ENCODE results near the gene ZNF564. TPM values are rescaled to one million over a fixed set of nuclear protein-coding genes. Genes with fewer than 3 reads are reported as not detected.

ZNF564 gene
- 8.6 and 8.9 TPM in 2 replicates for total RNA-seq (2014; rRNA removed; shearing (Covaris generic))
- 5.8 and 7.1 TPM in 2 replicates for polyA plus RNA-seq (2016; fragmentation: Nextera tagmentation; extraction: Ambion mirVana)
- long read RNA-seq, transcript ZNF564-201 (4 exons, 2,935 nt): major isoform, 9 of 9 reads
- long read RNA-seq, partial matches to known transcripts: 0 of 9 reads
- long read RNA-seq, other reads (novel, unspliced or antisense): 0 of 9 reads

DNA sequence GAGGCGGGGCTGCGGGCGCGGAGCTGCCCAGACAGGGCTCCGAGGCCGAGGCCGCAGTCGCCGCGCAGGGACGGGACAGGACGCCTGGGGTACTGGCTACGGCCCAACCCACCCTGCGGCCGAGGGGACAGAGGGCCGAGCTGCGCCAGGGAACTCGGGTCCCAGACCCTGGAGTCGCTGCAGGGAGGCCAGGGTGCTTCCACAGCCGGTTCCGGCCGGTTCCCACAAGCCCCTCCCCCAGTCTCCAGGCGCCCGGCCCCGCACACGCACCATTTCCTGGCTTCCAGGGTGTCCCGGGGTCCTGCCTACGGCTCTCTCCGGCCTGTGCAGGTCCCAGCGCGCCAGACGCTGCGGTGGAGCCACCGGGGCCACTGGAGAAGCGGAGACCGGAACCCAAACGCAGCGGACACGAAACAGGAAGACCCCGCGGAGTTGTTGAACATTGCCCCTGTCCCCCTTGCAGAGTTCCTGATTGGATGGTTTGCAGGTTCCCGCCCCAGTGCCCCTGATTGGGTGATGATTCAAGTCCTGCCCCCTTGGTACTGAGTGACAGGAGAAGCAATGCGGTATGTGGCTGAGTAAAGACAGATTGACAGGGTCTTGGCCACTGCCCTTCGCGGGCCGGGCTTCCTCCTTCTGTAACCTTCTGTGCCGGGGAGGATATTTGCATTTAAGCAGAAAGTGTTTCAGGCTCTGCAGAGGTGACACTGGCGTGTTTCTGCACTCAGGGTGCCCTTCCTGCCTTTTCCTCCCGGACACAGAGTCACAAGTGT is at the start of gene ZNF564:
ZNF564 (minus strand) TSS at position 423 of the 773 bp plus-strand sequence; CDS start at position 273, 150 bp downstream.
- Mint-ChIP-seq H3K36me3 (ENCODE audit: low read depth) (peaks cover 25% of the 10 kb centered on the region), H3K4me3 (peak within 1 kb of the TSS; percentile 98), H3K9me3 (peaks cover 6% of the 10 kb centered on the region), H3K4me1 (peaks cover 18% of the 10 kb centered on the region), H3K27me3 (ENCODE audit: insufficient read depth, low read depth, poor library complexity) (peaks cover 8% of the 10 kb centered on the region), H3K27ac (peak within 1 kb of the TSS; percentile 98)
- Histone ChIP-seq H2AFZ (peak within 1 kb of the TSS; percentile 92), H3K4me2 (peak within 1 kb of the TSS; percentile 93), H3K4me3 (peak within 1 kb of the TSS; percentile 99), H3K27ac (ENCODE audit: low read depth) (peak within 1 kb of the TSS; percentile 90), H3K4me1 (ENCODE audit: insufficient read depth) (peaks cover 11% of the 10 kb centered on the region), H4K20me1 (replicated peaks; ENCODE audit: insufficient read depth) (peaks cover 7% of the 10 kb centered on the region), H3K9me2 (ENCODE audit: insufficient read depth) (no peaks in the 10 kb centered on the region), H3K79me2 (replicated peaks; ENCODE audit: insufficient read depth) (peaks cover 45% of the 10 kb centered on the region), H3K36me3 (ENCODE audit: insufficient read depth) (no peaks in the 10 kb centered on the region), H3F3A (replicated peaks; ENCODE audit: low read depth) (peaks cover 7% of the 10 kb centered on the region), H3K27me3 (ENCODE audit: insufficient read depth) (no peaks in the 10 kb centered on the region)
- TF ChIP-seq REST (IDR thresholded peaks at IDR 0.05; ENCODE audit: unreplicated experiment): no peak
- no peak for TF ChIP-seq ZNF114 (CRISPR knock-in tag; IDR thresholded peaks at IDR 0.05)
- no peak for TF ChIP-seq JUNB (IDR thresholded peaks at IDR 0.05; ENCODE audit: unreplicated experiment)
- peak; percentile 96 for TF ChIP-seq POLR2AphosphoS5 (IDR thresholded peaks at IDR 0.05; ENCODE audit: low read depth)
- no peak for TF ChIP-seq ZNF331 (CRISPR knock-in tag; IDR thresholded peaks at IDR 0.05; ENCODE audit: low read depth)
- TF ChIP-seq, protein P1, sequence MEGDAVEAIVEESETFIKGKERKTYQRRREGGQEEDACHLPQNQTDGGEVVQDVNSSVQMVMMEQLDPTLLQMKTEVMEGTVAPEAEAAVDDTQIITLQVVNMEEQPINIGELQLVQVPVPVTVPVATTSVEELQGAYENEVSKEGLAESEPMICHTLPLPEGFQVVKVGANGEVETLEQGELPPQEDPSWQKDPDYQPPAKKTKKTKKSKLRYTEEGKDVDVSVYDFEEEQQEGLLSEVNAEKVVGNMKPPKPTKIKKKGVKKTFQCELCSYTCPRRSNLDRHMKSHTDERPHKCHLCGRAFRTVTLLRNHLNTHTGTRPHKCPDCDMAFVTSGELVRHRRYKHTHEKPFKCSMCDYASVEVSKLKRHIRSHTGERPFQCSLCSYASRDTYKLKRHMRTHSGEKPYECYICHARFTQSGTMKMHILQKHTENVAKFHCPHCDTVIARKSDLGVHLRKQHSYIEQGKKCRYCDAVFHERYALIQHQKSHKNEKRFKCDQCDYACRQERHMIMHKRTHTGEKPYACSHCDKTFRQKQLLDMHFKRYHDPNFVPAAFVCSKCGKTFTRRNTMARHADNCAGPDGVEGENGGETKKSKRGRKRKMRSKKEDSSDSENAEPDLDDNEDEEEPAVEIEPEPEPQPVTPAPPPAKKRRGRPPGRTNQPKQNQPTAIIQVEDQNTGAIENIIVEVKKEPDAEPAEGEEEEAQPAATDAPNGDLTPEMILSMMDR (conservative IDR thresholded peaks at IDR 0.05; ENCODE audit: low read depth in 2 of 2): no peak
- TF ChIP-seq, protein P2, sequence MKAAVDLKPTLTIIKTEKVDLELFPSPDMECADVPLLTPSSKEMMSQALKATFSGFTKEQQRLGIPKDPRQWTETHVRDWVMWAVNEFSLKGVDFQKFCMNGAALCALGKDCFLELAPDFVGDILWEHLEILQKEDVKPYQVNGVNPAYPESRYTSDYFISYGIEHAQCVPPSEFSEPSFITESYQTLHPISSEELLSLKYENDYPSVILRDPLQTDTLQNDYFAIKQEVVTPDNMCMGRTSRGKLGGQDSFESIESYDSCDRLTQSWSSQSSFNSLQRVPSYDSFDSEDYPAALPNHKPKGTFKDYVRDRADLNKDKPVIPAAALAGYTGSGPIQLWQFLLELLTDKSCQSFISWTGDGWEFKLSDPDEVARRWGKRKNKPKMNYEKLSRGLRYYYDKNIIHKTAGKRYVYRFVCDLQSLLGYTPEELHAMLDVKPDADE (IDR thresholded peaks at IDR 0.05): no peak; the same call in 1 of the 2 replicates
- TF ChIP-seq STAT1 (IDR thresholded peaks at IDR 0.05; ENCODE audit: unreplicated experiment): no peak
- TF ChIP-seq EZH2 (IDR thresholded peaks at IDR 0.05; ENCODE audit: low read depth, unreplicated experiment): no peak
- TF ChIP-seq CREB1 (CRISPR knock-in tag; IDR thresholded peaks at IDR 0.05; ENCODE audit: low read depth): peak; percentile 36; the same call in 1 of the 2 replicates
- DNase-seq (ENCODE audit: low spot score) (peak; percentile 100), ATAC-seq (peak; percentile 94)
